GM20431 (cell line): Measurements from ENCODE around the gene HCFC1R1.

Experiments
- in situ Hi-C: fragments of 300-500 bp; cut with MseI, MboI; formaldehyde crosslinking; loops from one replicate; pipeline ENCODE4 v1.15.0; 2020; ENCODE audit warnings: low sequenced_read_pairs; ENCODE audit not compliant: unreplicated experiment

Gene HCFC1R1

GRCh38 chr16:3007059-3007956 is 16.4 kb downstream of the HCFC1R1 start:
- in situ Hi-C loops: no loop called here

DNA sequence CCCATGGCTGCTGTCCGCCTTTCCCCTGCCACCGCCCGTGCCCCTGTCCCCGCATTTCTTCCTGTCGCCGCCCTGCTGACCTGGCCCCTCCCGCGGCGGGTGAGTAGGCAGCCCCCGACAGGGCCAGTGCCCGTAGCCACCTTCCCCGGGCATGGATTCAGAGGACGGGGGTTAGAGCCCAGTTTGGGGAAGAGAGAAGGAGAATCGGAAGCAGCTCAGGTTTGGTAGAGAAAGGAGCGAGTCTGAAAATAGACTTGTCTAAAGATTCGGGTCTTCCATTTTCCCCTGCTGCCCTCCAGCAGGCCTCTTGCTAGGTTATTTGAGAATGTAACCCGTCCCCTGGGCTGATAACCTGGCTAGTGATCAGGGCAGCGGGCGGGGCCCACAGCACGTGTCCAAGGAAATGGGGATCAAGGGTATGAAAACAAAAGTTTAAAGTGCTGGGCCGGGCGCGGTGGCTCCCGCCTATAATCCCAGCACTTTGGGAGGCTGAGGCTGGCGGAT is 18.9 kb downstream of the HCFC1R1 start:
- in situ Hi-C loops: no loop called here

DNA sequence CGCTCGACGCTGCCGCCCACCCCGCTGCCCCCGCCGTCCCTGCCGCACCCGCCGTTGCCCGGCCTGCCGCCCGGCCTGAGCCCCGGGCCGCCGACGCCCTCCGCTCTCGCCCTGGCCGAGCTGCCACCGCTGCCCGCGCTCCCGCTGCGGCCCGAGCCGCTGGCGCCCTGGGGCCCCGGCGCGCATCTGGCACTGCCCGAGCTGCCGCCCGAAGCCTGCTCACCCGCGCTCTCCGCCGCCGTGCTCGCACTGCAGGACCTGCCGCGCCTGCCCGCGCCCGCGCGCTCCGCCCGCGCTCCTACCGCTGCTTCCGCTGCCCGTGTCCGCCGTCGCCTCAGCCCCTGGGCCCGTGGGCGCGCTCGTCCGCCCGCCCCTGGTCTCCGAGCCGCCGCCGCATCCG is 19.4 kb downstream of the HCFC1R1 start:
- in situ Hi-C loops: no loop called here

DNA sequence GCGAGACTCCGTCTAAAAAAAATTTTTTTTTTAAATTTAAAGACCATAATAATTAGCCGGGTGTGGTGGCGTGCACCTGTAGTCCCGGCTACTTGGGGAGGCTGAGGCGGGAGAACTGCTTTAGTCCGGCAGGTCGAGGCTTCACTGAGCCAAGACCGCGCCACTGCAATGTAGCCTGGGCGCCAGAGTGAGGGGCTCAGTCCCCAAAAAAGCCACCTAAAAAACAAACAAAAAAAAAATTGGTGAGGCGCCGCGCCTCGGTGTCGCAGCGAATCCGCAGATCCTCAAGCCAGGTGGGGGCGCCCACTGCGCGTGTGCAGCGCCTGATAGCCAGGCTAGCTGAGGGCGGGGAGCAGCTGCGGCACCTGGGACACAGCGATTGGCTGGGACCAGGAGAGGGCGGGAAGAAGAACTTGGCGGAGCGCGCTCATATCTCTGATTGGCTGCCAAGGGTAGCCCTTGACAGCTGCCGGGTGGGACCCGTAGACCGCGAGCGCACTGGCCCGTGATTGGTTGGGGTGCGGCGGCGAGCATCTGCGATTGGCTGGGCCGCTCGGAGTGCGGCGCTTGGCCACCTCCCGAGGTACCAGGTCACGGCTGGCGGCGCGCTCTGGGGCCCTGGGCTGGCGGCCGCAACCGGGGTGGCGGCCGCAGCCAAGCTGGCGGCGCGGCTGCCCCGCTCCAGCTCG is 20.0 kb downstream of the HCFC1R1 start:
- in situ Hi-C loops: no loop called here

DNA sequence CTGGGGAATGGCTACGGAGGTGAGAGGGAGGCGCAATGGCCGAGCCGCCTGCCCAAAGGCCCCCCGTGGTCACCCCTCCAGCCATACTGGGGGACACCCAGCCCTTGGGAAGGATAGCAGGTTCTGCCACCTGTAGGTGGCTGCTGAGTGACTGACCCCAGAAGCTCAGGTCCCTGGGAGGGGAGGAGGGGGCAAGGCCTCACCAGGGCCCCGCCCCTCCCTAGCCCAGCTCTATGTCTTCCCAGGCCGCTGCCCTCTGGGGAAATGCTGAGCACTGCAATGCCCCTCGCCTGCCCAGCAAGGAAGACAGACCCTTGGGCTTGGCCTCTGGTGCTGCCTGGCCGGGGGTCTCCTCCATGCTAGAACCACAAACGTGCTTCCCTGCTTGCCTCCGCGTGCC is 22.4 kb downstream of the HCFC1R1 start:
- in situ Hi-C loops: no loop called here

- in situ Hi-C loops: no loop called here
Measured at GRCh38 chr16:3000540-3000939, 23.2 kb downstream of the HCFC1R1 start.

GRCh38 chr16:2999929-3000328 is 23.8 kb downstream of the HCFC1R1 start:
- in situ Hi-C loops: no loop called here

GRCh38 chr16:2996298-2996697 is 27.4 kb downstream of the HCFC1R1 start:
- in situ Hi-C loops: no loop called here

GRCh38 chr16:2992383-2993081 is 31.2 kb downstream of the HCFC1R1 start:
- in situ Hi-C loops: no loop called here

DNA sequence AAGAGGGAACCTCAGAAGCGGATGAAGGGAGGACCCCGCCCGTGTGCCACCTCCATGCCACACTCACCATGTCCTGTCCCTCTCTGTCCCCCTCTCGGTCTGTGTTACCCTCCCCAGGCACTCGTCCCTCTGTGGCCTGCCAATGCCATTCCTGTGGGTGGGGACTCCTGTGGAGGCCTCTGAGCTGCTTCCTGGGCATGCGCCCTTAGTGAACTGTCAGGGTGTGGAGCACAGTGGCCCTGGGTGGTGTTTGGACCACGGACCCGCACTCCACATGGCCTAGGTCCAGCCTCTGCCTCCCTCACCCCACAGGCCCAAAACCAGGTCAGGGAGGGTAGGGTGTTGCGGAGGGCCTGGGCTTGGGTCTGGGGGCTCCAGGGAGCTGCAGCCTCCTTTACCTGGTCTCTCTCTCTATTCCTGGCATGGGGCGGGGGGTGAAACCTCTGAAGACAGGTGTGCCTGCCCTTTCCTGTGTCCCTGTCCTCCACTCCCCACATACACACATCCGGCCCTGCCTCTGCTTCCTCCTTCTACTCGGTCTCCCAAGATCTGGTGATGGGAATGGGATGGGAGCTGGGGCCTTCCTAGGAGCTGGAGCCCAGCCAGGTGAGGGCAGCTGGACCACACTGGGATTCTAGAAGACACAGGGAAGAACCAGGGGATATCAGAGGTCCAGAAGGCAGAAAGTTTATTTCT is 32.0 kb downstream of the HCFC1R1 start:
- in situ Hi-C loops: no loop called here

- in situ Hi-C loops: no loop called here
Measured at GRCh38 chr16:2990891-2991290, 32.9 kb downstream of the HCFC1R1 start.

DNA sequence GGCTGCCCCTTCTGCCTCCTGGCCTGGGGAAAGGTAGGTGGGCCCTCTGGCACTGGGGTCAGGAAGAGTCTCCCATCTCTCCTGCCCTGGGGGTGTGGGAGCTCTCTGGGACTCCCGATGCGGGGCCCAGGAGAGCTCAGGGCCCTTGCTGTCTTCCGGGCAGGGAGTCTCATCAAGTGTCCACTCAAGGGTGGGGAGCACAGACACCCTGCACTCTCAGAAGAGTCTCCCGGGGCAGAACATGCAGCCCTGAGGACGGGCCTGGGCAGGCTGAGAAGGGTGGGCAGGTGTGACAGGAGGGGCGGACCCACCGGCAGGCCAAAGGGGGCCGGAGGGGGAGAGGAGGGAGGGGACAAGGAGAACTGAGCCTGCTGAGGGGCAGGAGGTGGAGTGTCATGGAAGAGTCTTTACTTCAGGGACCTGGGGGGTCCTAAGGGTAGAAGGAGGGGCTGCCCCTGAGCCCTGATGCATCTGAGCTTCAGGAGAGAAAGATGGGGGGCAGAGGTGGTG is 35.1 kb downstream of the HCFC1R1 start:
- in situ Hi-C loops: no loop called here

DNA sequence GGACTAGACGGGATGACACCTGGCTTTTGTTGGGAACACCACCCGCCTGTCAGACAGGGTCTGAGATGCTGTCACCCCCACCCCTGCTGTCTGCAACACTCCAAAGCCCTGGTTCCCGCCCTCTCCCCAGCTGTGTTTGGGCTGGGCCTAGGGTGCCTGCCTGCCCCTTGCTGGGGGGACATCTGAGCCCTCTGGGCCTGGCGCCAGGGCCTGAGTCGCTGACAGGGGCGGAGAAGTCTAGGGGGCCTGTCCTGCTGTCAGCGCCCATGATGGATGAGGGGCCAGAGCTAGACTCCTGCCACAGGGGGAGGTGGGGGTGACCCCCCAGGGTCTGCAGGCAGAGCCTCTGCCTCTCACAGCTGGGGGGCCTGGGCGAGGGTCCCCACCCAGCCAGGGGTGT is 35.9 kb downstream of the HCFC1R1 start:
- in situ Hi-C loops: no loop called here

- in situ Hi-C loops: no loop called here
Measured at GRCh38 chr16:2987286-2987685, 36.5 kb downstream of the HCFC1R1 start.

DNA sequence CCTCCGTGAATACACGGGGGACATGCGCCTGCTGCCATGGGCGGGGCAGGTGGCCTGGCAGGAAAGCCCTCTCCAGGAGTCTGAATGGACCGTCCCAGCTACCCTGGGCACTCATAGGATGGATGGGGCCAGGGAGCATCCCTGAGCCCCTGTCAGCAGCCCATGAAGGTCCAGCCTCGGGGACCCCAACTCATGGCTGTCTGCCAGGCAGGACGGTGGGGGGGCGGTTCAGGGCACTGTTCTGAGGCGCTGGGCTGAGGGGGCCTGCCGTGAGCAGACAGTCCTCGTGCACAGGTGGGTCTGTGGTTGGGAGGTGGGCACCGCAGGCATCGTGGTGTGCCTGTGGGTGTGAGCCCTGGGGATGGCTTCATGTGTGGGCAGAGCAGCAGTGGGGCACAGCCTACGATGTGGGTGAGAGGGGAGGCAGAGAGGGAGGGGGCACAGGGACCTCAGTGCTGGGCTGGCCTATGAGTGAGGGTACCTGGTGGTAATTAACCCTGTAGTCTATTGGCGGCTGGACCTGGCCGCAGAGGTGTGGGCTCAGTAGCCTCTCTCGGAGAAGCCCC is 37.0 kb downstream of the HCFC1R1 start:
- in situ Hi-C loops: no loop called here

DNA sequence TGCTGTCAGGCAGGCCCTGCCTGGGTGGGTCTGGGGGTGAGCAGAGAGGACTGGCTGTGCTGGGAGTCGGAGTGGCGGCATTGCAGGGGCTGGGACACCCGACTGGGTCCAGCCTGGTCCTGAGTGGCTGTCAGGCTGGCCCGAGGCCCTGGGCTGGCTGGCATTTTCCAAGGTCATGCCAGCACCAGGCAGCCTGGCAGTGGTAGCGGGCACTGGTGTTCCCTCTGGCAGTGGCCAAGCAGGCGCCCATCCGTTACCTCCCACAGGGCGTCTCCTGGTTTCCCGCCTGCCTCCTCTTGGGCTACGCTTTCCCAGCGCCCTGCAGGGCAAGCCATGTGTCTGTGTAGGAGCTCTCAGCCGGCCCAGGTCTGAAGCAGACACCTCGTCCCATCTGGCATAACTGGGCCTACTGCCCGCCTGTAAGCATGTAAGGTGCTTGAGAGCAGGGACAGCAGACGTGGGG is 37.8 kb downstream of the HCFC1R1 start:
- in situ Hi-C loops: no loop called here

- in situ Hi-C loops: no loop called here
Measured at GRCh38 chr16:2985462-2985861, 38.3 kb downstream of the HCFC1R1 start.

DNA sequence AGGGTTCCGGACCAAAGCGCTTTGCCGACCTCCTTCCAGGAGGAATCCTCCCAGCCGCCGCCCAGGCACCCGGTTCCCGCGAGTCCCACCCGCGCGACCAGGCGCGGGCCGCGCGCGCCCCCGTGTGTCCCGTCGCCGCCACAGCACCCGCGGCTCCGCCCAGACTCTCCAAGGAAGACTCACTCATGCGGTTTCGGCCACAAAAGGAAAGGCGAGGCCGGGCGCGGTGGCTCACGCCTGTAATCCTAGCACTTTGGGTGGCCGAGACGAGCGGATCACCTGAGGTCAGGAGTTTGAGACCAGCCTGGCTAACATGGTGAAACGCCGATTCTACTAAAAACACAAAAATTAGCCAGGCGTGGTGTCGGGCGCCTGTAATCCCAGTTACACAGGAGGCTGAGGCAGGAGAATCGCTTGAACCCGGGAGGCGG is 40.0 kb downstream of the HCFC1R1 start:
- in situ Hi-C loops: no loop called here

GRCh38 chr16:2982402-2982801 is 41.3 kb downstream of the HCFC1R1 start:
- in situ Hi-C loops: no loop called here

- in situ Hi-C loops: no loop called here
Measured at GRCh38 chr16:2981899-2982250, 41.9 kb downstream of the HCFC1R1 start.
